ENCODE measurements around the gene NME5. TPM values are rescaled to one million over a fixed set of nuclear protein-coding genes. Genes with fewer than 3 reads are reported as not detected.

Gene NME5
- total and polyA plus RNA-seq, 2 donors (not counting 1 experiment from before 2014, with no cell fraction given) = 1.8 to 2.5 TPM

- Histone ChIP-seq H3K79me2 (ENCODE audit: control insufficient read depth, insufficient read depth, low read length) (no peaks in the 10 kb centered on the region), H2AFZ (ENCODE audit: low read length) (no peak overlapping the region), H4K20me1 (ENCODE audit: control insufficient read depth, extremely low read depth, insufficient read depth, low read length) (no peaks in the 10 kb centered on the region), H3K4me1 (ENCODE audit: control insufficient read depth, extremely low read depth, insufficient read depth, low read length) (no peaks in the 10 kb centered on the region), H3K36me3 (ENCODE audit: control insufficient read depth, insufficient read depth, low read length) (no peaks in the 10 kb centered on the region), H3K9ac (ENCODE audit: insufficient read depth, low read length) (no peak overlapping the region), H3K4me3 (replicated peaks in 1 of 4; ENCODE audit: control extremely low read depth in 1 of 4, insufficient read depth in 1 of 4, low read depth in 3 of 4, low read length in 4 of 4) (no peak overlapping the region), H3K4me2 (ENCODE audit: extremely low read depth, insufficient read depth, low read length) (no peak overlapping the region), H3K9me3 (ENCODE audit: control insufficient read depth, insufficient read depth, low read depth, low read length) (no peaks in the 10 kb centered on the region), H3K27me3 (ENCODE audit: control insufficient read depth, insufficient read depth, low read length) (peaks cover 15% of the 10 kb centered on the region), H3K27ac (ENCODE audit: insufficient read depth, low read length) (no peak overlapping the region)
- DNase-seq (ENCODE audit: low read depth in 2 of 2) = no peak
- no peak for TF ChIP-seq EZH2 (IDR thresholded peaks at IDR 0.05; ENCODE audit: low read length, missing control alignments)
- TF ChIP-seq, protein P1, sequence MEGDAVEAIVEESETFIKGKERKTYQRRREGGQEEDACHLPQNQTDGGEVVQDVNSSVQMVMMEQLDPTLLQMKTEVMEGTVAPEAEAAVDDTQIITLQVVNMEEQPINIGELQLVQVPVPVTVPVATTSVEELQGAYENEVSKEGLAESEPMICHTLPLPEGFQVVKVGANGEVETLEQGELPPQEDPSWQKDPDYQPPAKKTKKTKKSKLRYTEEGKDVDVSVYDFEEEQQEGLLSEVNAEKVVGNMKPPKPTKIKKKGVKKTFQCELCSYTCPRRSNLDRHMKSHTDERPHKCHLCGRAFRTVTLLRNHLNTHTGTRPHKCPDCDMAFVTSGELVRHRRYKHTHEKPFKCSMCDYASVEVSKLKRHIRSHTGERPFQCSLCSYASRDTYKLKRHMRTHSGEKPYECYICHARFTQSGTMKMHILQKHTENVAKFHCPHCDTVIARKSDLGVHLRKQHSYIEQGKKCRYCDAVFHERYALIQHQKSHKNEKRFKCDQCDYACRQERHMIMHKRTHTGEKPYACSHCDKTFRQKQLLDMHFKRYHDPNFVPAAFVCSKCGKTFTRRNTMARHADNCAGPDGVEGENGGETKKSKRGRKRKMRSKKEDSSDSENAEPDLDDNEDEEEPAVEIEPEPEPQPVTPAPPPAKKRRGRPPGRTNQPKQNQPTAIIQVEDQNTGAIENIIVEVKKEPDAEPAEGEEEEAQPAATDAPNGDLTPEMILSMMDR (conservative IDR thresholded peaks at IDR 0.05 in 1 of 2, IDR thresholded peaks at IDR 0.05 in 1 of 2; ENCODE audit: low read depth in 1 of 2, low read length in 2 of 2) = no peak
These were observed 43.9 kb downstream of the NME5 start for GRCh38 chr5:138095100-138095907.

GRCh38 chr5:138093036-138093435, 46.2 kb downstream of the NME5 start:
- Histone ChIP-seq H3K27ac (ENCODE audit: insufficient read depth, low read length) (no peak overlapping the region), H3K4me2 (ENCODE audit: extremely low read depth, insufficient read depth, low read length) (no peak overlapping the region), H3K9me3 (ENCODE audit: control insufficient read depth, insufficient read depth, low read depth, low read length) (no peaks in the 10 kb centered on the region), H3K9ac (ENCODE audit: insufficient read depth, low read length) (no peak overlapping the region), H3K36me3 (ENCODE audit: control insufficient read depth, insufficient read depth, low read length) (no peaks in the 10 kb centered on the region), H3K79me2 (ENCODE audit: control insufficient read depth, insufficient read depth, low read length) (no peaks in the 10 kb centered on the region), H4K20me1 (ENCODE audit: control insufficient read depth, extremely low read depth, insufficient read depth, low read length) (no peaks in the 10 kb centered on the region), H2AFZ (ENCODE audit: low read length) (no peak overlapping the region), H3K27me3 (ENCODE audit: control insufficient read depth, insufficient read depth, low read length) (peaks cover 20% of the 10 kb centered on the region), H3K4me3 (replicated peaks in 1 of 4; ENCODE audit: control extremely low read depth in 1 of 4, insufficient read depth in 1 of 4, low read depth in 3 of 4, low read length in 4 of 4) (no peak overlapping the region), H3K4me1 (ENCODE audit: control insufficient read depth, extremely low read depth, insufficient read depth, low read length) (no peaks in the 10 kb centered on the region)
- TF ChIP-seq EZH2 (IDR thresholded peaks at IDR 0.05; ENCODE audit: low read length, missing control alignments) = no peak
- TF ChIP-seq, protein P1 (conservative IDR thresholded peaks at IDR 0.05 in 1 of 2, IDR thresholded peaks at IDR 0.05 in 1 of 2; ENCODE audit: low read depth in 1 of 2, low read length in 2 of 2) = no peak
- DNase-seq (ENCODE audit: low read depth in 2 of 2) = no peak

DNA sequence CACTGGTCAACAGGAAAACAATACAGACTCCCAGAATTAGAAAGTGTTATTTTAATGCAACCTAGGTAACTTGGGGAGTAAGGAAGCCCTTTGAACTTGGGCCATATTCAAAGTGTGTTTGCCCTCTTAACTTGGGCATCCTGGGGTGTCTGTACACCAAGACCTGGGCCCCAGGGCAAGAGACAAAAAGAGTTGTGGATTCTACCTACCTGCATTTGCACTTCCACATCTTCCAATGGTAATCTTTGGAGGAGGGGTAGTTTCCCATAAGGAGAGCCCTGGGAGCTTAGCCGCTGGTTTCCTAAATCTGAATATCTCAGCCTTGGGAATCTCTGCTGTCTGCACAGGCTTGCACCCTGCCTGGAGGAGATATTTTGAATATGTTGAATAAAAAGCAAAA, 46.9 kb downstream of the NME5 start:
- H3K4me1 ChIP-seq (ENCODE audit: control insufficient read depth, extremely low read depth, insufficient read depth, low read length) = no peaks in the 10 kb centered on the region
- no peaks in the 10 kb centered on the region for H3K36me3 ChIP-seq (ENCODE audit: control insufficient read depth, insufficient read depth, low read length)
- DNase-seq (ENCODE audit: low read depth in 2 of 2) = no peak
- no peak overlapping the region for H3K9ac ChIP-seq (ENCODE audit: insufficient read depth, low read length)
- H3K4me2 ChIP-seq (ENCODE audit: extremely low read depth, insufficient read depth, low read length) = no peak overlapping the region
- no peak overlapping the region for H3K4me3 ChIP-seq (replicated peaks in 1 of 4; ENCODE audit: control extremely low read depth in 1 of 4, insufficient read depth in 1 of 4, low read depth in 3 of 4, low read length in 4 of 4)
- no peaks in the 10 kb centered on the region for H4K20me1 ChIP-seq (ENCODE audit: control insufficient read depth, extremely low read depth, insufficient read depth, low read length)
- no peak overlapping the region for H3K27ac ChIP-seq (ENCODE audit: insufficient read depth, low read length)
- H3K79me2 ChIP-seq (ENCODE audit: control insufficient read depth, insufficient read depth, low read length) = no peaks in the 10 kb centered on the region
- no peak for TF ChIP-seq EZH2 (IDR thresholded peaks at IDR 0.05; ENCODE audit: low read length, missing control alignments)
- TF ChIP-seq, protein P1 (conservative IDR thresholded peaks at IDR 0.05 in 1 of 2, IDR thresholded peaks at IDR 0.05 in 1 of 2; ENCODE audit: low read depth in 1 of 2, low read length in 2 of 2) = no peak
- H3K27me3 ChIP-seq (ENCODE audit: control insufficient read depth, insufficient read depth, low read length) = peaks cover 20% of the 10 kb centered on the region
- H2AFZ ChIP-seq (ENCODE audit: low read length) = no peak overlapping the region
- no peaks in the 10 kb centered on the region for H3K9me3 ChIP-seq (ENCODE audit: control insufficient read depth, insufficient read depth, low read depth, low read length)
